Rectal smooth muscle tissue (tissue), 1 donor: ENCODE measurements around the gene YPEL2.
A peak's percentile ranks its signal among the peaks of the same experiment; 100 is the strongest.
"Not testable (repeated sequence)": the region's sequence is repeated elsewhere in the genome, so short reads cannot be mapped to it uniquely, and the experiment has no call there.

Experiments
- H3K27ac ChIP-seq: one replicate; pipeline ENCODE4 v1.7.0; 2013; ENCODE audit warnings: low read depth, low read length, inconsistent platforms
- H3K27me3 ChIP-seq: one replicate; pipeline ENCODE4 v1.7.0; 2013; ENCODE audit warnings: low read length; ENCODE audit not compliant: control insufficient read depth, insufficient read depth
- H3K36me3 ChIP-seq: one replicate; pipeline ENCODE4 v1.7.0; 2013; ENCODE audit warnings: low read length; ENCODE audit not compliant: control insufficient read depth, insufficient read depth
- H3K4me1 ChIP-seq: one replicate; pipeline ENCODE4 v1.7.0; 2013; ENCODE audit warnings: low read length; ENCODE audit not compliant: control insufficient read depth, insufficient read depth
- H3K4me3 ChIP-seq: one replicate; pipeline ENCODE4 v1.7.0; 2013; ENCODE audit warnings: low read length
- H3K9ac ChIP-seq: one replicate; pipeline ENCODE4 v1.7.0; 2013; ENCODE audit warnings: low read length

Gene YPEL2

GRCh38 chr17:59412431-59412830, 81.0 kb downstream of the YPEL2 start:
- H3K4me1 ChIP-seq, H3K4me3 ChIP-seq, H3K9ac ChIP-seq, H3K27me3 ChIP-seq, H3K27ac ChIP-seq, H3K36me3 ChIP-seq: not testable (repeated sequence)

GRCh38 chr17:59413014-59413766, 81.7 kb downstream of the YPEL2 start:
- Histone ChIP-seq H3K9ac (no peak overlapping the region), H3K27ac (no peak overlapping the region), H3K4me3 (no peak overlapping the region), H3K4me1 (no peaks in the 10 kb centered on the region), H3K27me3 (no peaks in the 10 kb centered on the region), H3K36me3 (no peaks in the 10 kb centered on the region)

- H3K27me3 ChIP-seq = no peaks in the 10 kb centered on the region
- no peaks in the 10 kb centered on the region for H3K36me3 ChIP-seq
- H3K4me1 ChIP-seq = no peaks in the 10 kb centered on the region
- H3K4me3 ChIP-seq = no peak overlapping the region
- H3K9ac ChIP-seq = no peak overlapping the region
- H3K27ac ChIP-seq = no peak overlapping the region
These were observed 83.9 kb downstream of the YPEL2 start for GRCh38 chr17:59415397-59415796.

- no peak overlapping the region for H3K27ac ChIP-seq
- no peak overlapping the region for H3K9ac ChIP-seq
- H3K4me1 ChIP-seq = no peaks in the 10 kb centered on the region
- no peaks in the 10 kb centered on the region for H3K36me3 ChIP-seq
- H3K4me3 ChIP-seq = no peak overlapping the region
- no peaks in the 10 kb centered on the region for H3K27me3 ChIP-seq
These were observed 84.7 kb downstream of the YPEL2 start for GRCh38 chr17:59416184-59416583.

DNA sequence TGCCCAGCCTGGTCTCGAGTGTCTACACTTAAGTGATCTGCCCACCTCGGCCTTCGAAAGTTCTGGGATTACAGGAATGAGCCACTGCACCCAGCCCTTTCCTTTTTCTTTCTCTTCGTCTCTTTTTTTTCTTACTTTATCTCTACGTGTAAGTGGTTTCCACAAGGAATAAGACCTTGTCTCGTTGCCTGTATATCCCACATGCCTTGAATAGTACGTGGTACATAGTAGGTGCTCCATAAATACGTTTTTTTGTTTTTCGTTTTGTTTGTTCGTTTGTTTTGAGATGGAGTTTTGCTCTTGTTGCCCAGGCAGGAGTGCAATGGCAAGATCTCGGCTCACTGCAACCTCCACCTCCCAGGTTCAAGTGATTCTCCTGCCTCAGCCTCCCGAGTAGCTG, 86.0 kb downstream of the YPEL2 start:
- H3K27ac ChIP-seq = no peak overlapping the region
- H3K36me3 ChIP-seq = no peaks in the 10 kb centered on the region
- no peaks in the 10 kb centered on the region for H3K27me3 ChIP-seq
- no peaks in the 10 kb centered on the region for H3K4me1 ChIP-seq
- H3K4me3 ChIP-seq = no peak overlapping the region
- H3K9ac ChIP-seq = no peak overlapping the region

DNA sequence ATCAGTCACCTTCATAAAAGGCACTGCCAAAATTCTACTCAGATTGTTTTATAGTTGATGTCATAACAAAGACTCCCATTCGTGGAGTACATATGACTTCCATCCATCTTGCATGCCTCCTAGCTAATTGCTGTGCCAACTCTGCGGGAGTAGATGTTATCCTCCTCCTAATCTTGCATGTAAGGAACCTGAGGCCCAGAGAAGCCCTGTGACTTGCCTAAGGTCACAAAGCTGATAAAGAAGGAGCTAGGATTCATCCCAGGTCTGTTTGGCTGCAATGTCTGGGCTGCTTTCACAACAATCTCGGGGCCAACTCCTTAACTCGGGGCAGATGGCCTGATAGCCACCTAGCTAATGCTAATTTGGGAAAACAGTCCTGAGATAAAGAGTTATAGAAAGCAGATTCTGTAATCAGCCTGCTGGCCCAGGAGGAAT, 87.3 kb downstream of the YPEL2 start:
- no peak overlapping the region for H3K9ac ChIP-seq
- H3K4me1 ChIP-seq = peaks cover 5% of the 10 kb centered on the region
- no peak overlapping the region for H3K4me3 ChIP-seq
- no peaks in the 10 kb centered on the region for H3K27me3 ChIP-seq
- no peak overlapping the region for H3K27ac ChIP-seq
- no peaks in the 10 kb centered on the region for H3K36me3 ChIP-seq

- Histone ChIP-seq H3K4me3 (no peak overlapping the region), H3K4me1 (peaks cover 24% of the 10 kb centered on the region), H3K27ac (no peak overlapping the region), H3K9ac (no peak overlapping the region), H3K27me3 (no peaks in the 10 kb centered on the region), H3K36me3 (no peaks in the 10 kb centered on the region)
These were observed 89.4 kb downstream of the YPEL2 start for GRCh38 chr17:59420901-59421300.

DNA sequence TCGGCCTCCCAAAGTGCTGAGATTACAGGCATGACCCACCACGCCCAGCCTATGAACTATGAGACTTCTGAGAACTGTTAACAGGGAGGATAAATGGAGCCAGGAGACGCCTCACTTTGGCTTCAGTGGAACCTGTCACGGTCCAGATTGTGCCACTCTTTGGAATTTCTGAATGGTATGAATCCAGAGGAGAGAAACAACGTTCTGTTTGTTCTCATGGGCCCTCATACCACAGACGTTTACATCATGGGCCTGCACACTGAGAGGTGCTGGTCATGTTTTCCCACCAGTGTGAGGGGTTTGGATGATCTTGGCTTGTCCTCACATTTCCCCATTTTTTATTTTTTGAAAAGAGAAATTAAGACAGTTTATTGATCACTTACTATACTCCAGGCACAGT, 90.3 kb downstream of the YPEL2 start:
- peaks cover 32% of the 10 kb centered on the region for H3K4me1 ChIP-seq
- no peak overlapping the region for H3K4me3 ChIP-seq
- H3K9ac ChIP-seq = no peak overlapping the region
- H3K27ac ChIP-seq = no peak overlapping the region
- no peaks in the 10 kb centered on the region for H3K27me3 ChIP-seq
- no peaks in the 10 kb centered on the region for H3K36me3 ChIP-seq

GRCh38 chr17:59423137-59423724, 91.8 kb downstream of the YPEL2 start:
- H3K27me3 ChIP-seq = no peaks in the 10 kb centered on the region
- H3K27ac ChIP-seq = no peak overlapping the region
- H3K9ac ChIP-seq = no peak overlapping the region
- H3K4me1 ChIP-seq = peaks cover 45% of the 10 kb centered on the region
- no peaks in the 10 kb centered on the region for H3K36me3 ChIP-seq
- H3K4me3 ChIP-seq = no peak overlapping the region

DNA sequence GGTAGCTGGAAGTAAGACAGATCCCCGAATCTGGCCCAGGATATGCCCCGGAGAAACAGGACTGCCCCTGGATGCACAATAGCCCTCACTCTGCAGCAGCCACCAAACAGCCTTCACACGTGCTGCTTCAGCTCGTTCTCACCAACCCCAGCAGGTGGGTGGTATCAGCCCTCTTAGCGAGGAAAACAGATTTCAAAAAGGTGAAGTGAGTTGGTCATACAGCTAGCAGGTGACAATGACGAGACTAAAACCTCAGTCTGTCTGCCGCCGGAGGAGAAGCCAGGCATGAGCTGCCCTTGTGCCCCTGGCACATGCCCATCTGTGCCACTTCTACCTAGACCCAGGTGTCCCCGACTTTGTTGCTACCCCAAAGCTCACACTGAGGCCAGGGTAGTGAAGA, 92.4 kb downstream of the YPEL2 start:
- Histone ChIP-seq H3K36me3 (no peaks in the 10 kb centered on the region), H3K9ac (no peak overlapping the region), H3K27ac (no peak overlapping the region), H3K4me1 (peaks cover 49% of the 10 kb centered on the region), H3K4me3 (no peak overlapping the region), H3K27me3 (no peaks in the 10 kb centered on the region)

GRCh38 chr17:59424331-59424730, 92.9 kb downstream of the YPEL2 start:
- peaks cover 49% of the 10 kb centered on the region for H3K4me1 ChIP-seq
- H3K9ac ChIP-seq = no peak overlapping the region
- H3K27ac ChIP-seq = peak overlapping the region; percentile 85
- H3K4me3 ChIP-seq = no peak overlapping the region
- H3K27me3 ChIP-seq = no peaks in the 10 kb centered on the region
- no peaks in the 10 kb centered on the region for H3K36me3 ChIP-seq

- H3K9ac ChIP-seq = no peak overlapping the region
- H3K36me3 ChIP-seq = no peaks in the 10 kb centered on the region
- peaks cover 49% of the 10 kb centered on the region for H3K4me1 ChIP-seq
- H3K4me3 ChIP-seq = peak overlapping the region; percentile 17
- H3K27ac ChIP-seq = peak overlapping the region; percentile 85
- no peaks in the 10 kb centered on the region for H3K27me3 ChIP-seq
These were observed 93.9 kb downstream of the YPEL2 start for GRCh38 chr17:59425085-59425931.
